Subcutaneous adipose tissue (tissue), 4 donors: Measurements from ENCODE around the gene ESYT1. TPM values are rescaled to one million over a fixed set of nuclear protein-coding genes. Genes with fewer than 3 reads are reported as not detected.

Source experiments
- CTCF ChIP-seq: fragments of 450-650 bp; IDR thresholded peaks from one replicate; pipeline ENCODE4 v1.5.1; 2016; ENCODE audit warnings: low read depth, mild to moderate bottlenecking, control low read depth, antibody characterized with exemption, moderate library complexity
- total RNA-seq, 4 donors: library from RNA; depleted of rRNA; stranded (reverse); fragments of >200 nt; gene quantifications; one replicate each; pipeline ENCODE4 v1.1.0, GENCODE V29; 2016

The ESYT1 gene
- total RNA-seq, 4 donors from 2014 or later: 147 to 522 (median 280) TPM

- no peak for TF ChIP-seq CTCF
Measured at GRCh38 chr12:56188778-56189098, 60.7 kb downstream of the ESYT1 start.

- no peak for TF ChIP-seq CTCF
Measured at GRCh38 chr12:56189099-56189917, 61.2 kb downstream of the ESYT1 start, which contains the start of gene SMARCC2. Gene SMARCC2 (minus strand): TSS chr12:56189483. CDS start chr12:56189461, 22 bp downstream.

- TF ChIP-seq CTCF: no peak
Measured at GRCh38 chr12:56189918-56190694, 62.0 kb downstream of the ESYT1 start.

- no peak for TF ChIP-seq CTCF
Measured at GRCh38 chr12:56190695-56191155, 62.7 kb downstream of the ESYT1 start.

GRCh38 chr12:56192582-56192981, 64.5 kb downstream of the ESYT1 start:
- no peak for TF ChIP-seq CTCF

GRCh38 chr12:56193025-56193578, 65.0 kb downstream of the ESYT1 start:
- no peak for TF ChIP-seq CTCF

Other genes starting within 250 kb of the ESYT1 start
- gene PYM1, start 200.4 kb upstream of the ESYT1 start, total RNA-seq: 10 to 100 TPM; 25.9 to 37.4 (median 31.7) TPM
- 10 to 100 TPM; 16.1 to 59.5 (median 23.3) TPM for gene DGKA, start 197.1 kb upstream of the ESYT1 start, total RNA-seq
- 1 to 10 TPM in 2 of 4 donors, not detected in 2; 1.1 to 2.0 TPM for gene PMEL, start 162.2 kb upstream of the ESYT1 start, total RNA-seq
- gene CDK2, start 161.4 kb upstream of the ESYT1 start, total RNA-seq: 10 to 100 TPM in 1 of 4 donors, 1 to 10 TPM in 3; 7.9 to 14.9 (median 9.0) TPM
- 10 to 100 TPM; 55.4 to 70.9 (median 63.1) TPM for gene RAB5B, start 154.2 kb upstream of the ESYT1 start, total RNA-seq
- 10 to 100 TPM; 12.9 to 44.5 (median 30.4) TPM for gene SUOX, start 131.0 kb upstream of the ESYT1 start, total RNA-seq
- 10 to 100 TPM in 2 of 4 donors, 1 to 10 TPM in 2; 2.9 to 16.6 (median 7.8) TPM for gene IKZF4, start 107.2 kb upstream of the ESYT1 start, total RNA-seq
- 100 to 1,000 TPM; 346 to 891 (median 730) TPM for gene RPS26, start 86.3 kb upstream of the ESYT1 start, total RNA-seq
- gene ERBB3, start 48.1 kb upstream of the ESYT1 start, total RNA-seq: 1 to 10 TPM in 1 of 4 donors, under 1 TPM in 3; 0.34 to 2.6 (median 0.66) TPM
- gene PA2G4, start 23.7 kb upstream of the ESYT1 start, total RNA-seq: 10 to 100 TPM; 60.9 to 99.1 (median 87.1) TPM
- gene RPL41, start 11.6 kb upstream of the ESYT1 start, total RNA-seq: 1,000 to 10,000 TPM; 2,735 to 3,575 (median 3,131) TPM
- gene ZC3H10, start 10.0 kb upstream of the ESYT1 start, total RNA-seq: 1 to 10 TPM; 3.2 to 5.1 (median 3.5) TPM
- gene MYL6B, start 24.3 kb downstream of the ESYT1 start, total RNA-seq: 10 to 100 TPM; 12.2 to 36.0 (median 24.7) TPM
- gene MYL6, start 30.1 kb downstream of the ESYT1 start, total RNA-seq: 1,000 to 10,000 TPM; 1,882 to 4,580 (median 2,293) TPM
- gene SMARCC2, start 61.2 kb downstream of the ESYT1 start, total RNA-seq: 100 to 1,000 TPM in 3 of 4 donors, 10 to 100 TPM in 1; 73.6 to 125 (median 118) TPM
- gene RNF41, start 93.7 kb downstream of the ESYT1 start, total RNA-seq: 100 to 1,000 TPM in 1 of 4 donors, 10 to 100 TPM in 3; 64.3 to 101 (median 84.9) TPM
- 10 to 100 TPM; 12.6 to 25.3 (median 19.1) TPM for gene NABP2, start 96.1 kb downstream of the ESYT1 start, total RNA-seq
- not detected for gene SLC39A5, start 101.8 kb downstream of the ESYT1 start, total RNA-seq
- gene ANKRD52, start 130.1 kb downstream of the ESYT1 start, total RNA-seq: 10 to 100 TPM; 14.3 to 24.1 (median 19.9) TPM
- gene COQ10A, start 138.7 kb downstream of the ESYT1 start, total RNA-seq: 10 to 100 TPM in 3 of 4 donors, 1 to 10 TPM in 1; 9.3 to 18.3 (median 12.4) TPM
- 100 to 1,000 TPM; 107 to 278 (median 141) TPM for gene CS, start 172.1 kb downstream of the ESYT1 start, total RNA-seq
- 10 to 100 TPM; 59.7 to 76.7 (median 64.7) TPM for gene CNPY2, start 187.7 kb downstream of the ESYT1 start, total RNA-seq
- gene PAN2, start 205.7 kb downstream of the ESYT1 start, total RNA-seq: 10 to 100 TPM; 29.9 to 47.3 (median 31.7) TPM
- 1 to 10 TPM in 1 of 4 donors, not detected in 3; 1.0 TPM for gene IL23A, start 210.6 kb downstream of the ESYT1 start, total RNA-seq
- 100 to 1,000 TPM in 3 of 4 donors, 10 to 100 TPM in 1; 86.7 to 274 (median 213) TPM for gene STAT2, start 231.8 kb downstream of the ESYT1 start, total RNA-seq
- not detected for gene APOF, start 234.6 kb downstream of the ESYT1 start, total RNA-seq